Measurements from ENCODE around the gene KCNMA1.
A peak's percentile ranks its signal among the peaks of the same experiment; 100 is the strongest.

- no peak for TF ChIP-seq POLR2A (IDR thresholded peaks at IDR 0.05)
- TF ChIP-seq, protein P1, sequence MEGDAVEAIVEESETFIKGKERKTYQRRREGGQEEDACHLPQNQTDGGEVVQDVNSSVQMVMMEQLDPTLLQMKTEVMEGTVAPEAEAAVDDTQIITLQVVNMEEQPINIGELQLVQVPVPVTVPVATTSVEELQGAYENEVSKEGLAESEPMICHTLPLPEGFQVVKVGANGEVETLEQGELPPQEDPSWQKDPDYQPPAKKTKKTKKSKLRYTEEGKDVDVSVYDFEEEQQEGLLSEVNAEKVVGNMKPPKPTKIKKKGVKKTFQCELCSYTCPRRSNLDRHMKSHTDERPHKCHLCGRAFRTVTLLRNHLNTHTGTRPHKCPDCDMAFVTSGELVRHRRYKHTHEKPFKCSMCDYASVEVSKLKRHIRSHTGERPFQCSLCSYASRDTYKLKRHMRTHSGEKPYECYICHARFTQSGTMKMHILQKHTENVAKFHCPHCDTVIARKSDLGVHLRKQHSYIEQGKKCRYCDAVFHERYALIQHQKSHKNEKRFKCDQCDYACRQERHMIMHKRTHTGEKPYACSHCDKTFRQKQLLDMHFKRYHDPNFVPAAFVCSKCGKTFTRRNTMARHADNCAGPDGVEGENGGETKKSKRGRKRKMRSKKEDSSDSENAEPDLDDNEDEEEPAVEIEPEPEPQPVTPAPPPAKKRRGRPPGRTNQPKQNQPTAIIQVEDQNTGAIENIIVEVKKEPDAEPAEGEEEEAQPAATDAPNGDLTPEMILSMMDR (IDR thresholded peaks at IDR 0.05 in 8 of 11, conservative IDR thresholded peaks at IDR 0.05 in 3 of 11) = peak in 2 of 11 experiments; percentile 23 to 28
Measured at GRCh38 chr10:77428691-77429395, 208.8 kb downstream of the KCNMA1 start.
